ENCODE results near the gene FAF1. TPM values are rescaled to one million over a fixed set of nuclear protein-coding genes. Genes with fewer than 3 reads are reported as not detected.

The FAF1 gene
- total and polyA plus RNA-seq, 2 experiments from 2014 or later, result 7.2 to 49.1 TPM

DNA sequence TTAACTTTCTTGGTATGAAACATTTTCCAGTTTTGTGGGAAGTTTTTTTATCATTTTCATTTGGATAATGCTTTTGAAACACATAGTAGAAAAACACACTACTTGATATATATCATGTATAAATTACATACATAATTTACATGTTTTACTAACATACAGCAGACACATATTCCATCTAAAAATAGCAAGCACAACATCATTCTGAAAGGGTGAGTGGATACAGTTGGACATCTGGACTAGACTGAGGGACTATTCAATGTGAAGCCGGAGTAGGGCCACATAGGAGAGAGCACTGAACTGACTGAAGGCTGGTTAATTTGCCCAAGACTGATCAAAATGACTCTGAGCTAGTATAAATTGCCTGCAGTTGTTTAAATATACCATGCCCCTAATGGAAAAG is 21.7 kb upstream of the FAF1 start:
- no peak for DNase-seq
- Histone ChIP-seq H3K9me3 (ENCODE audit: low read depth) (no peaks in the 10 kb centered on the region), H3K4me1 (ENCODE audit: insufficient read depth) (peaks cover 24% of the 10 kb centered on the region; the same call in 1 of the 2 replicates), H2AFZ (peak overlapping the region; percentile 43), H3K4me3 (no peak overlapping the region), H3K27me3 (replicated peaks; ENCODE audit: insufficient read depth) (no peaks in the 10 kb centered on the region), H3K79me2 (ENCODE audit: insufficient read depth) (peaks cover 30% of the 10 kb centered on the region), H3K9ac (no peak overlapping the region), H4K20me1 (ENCODE audit: insufficient read depth) (no peaks in the 10 kb centered on the region), H3K27ac (no peak overlapping the region), H3F3A (ENCODE audit: insufficient read depth) (peaks cover 7% of the 10 kb centered on the region; the same call in 1 of the 2 replicates), H3K9me2 (ENCODE audit: insufficient read depth) (no peaks in the 10 kb centered on the region), H3K36me3 (ENCODE audit: low read depth) (no peaks in the 10 kb centered on the region), H3K4me2 (ENCODE audit: unreplicated experiment) (no peak overlapping the region)
- TF ChIP-seq EZH2 (IDR thresholded peaks at IDR 0.05; ENCODE audit: insufficient read depth, poor library complexity, severe bottlenecking), result no peak
- 97 to 100% methylated on average over 1 of the region's 1 CpG for WGBS, 2 experiments (ENCODE audit: low coverage in 1 of 2, low lambda C conversion rate in 2 of 2, missing lambda C conversion rate in 2 of 2)
- in situ Hi-C loops (cut with MboI), result no loop called here

DNA sequence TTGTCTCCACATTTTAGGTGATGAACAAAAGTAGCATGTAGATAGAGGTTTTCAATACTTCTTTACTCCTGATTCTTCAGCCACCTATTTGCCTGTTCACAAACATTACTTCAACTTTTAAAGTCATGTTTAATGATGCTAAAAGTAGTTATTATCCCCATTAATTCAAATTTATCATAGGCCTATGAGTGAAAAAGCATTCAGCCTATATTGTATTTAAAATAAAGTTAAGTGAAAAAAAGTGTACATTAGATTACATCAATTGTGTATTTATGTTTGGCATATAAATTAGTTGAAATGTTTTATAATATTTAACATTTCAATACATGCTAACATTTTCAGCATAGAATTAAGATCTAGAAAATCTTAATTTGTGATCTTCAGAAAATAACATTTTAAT is 20.4 kb upstream of the FAF1 start:
- peaks cover 7% of the 10 kb centered on the region; the same call in 1 of the 2 replicates for H3F3A ChIP-seq (ENCODE audit: insufficient read depth)
- in situ Hi-C loops (cut with MboI), result no loop called here
- H3K4me1 ChIP-seq (ENCODE audit: insufficient read depth), result peaks cover 27% of the 10 kb centered on the region; the same call in 1 of the 2 replicates
- no peak overlapping the region for H3K4me2 ChIP-seq (ENCODE audit: unreplicated experiment)
- no peak overlapping the region for H3K27ac ChIP-seq
- no peak overlapping the region for H3K4me3 ChIP-seq
- H3K9me2 ChIP-seq (ENCODE audit: insufficient read depth), result no peaks in the 10 kb centered on the region
- DNase-seq, result no peak
- no peaks in the 10 kb centered on the region for H3K27me3 ChIP-seq (replicated peaks; ENCODE audit: insufficient read depth)
- H4K20me1 ChIP-seq (ENCODE audit: insufficient read depth), result no peaks in the 10 kb centered on the region
- no peaks in the 10 kb centered on the region for H3K36me3 ChIP-seq (ENCODE audit: low read depth)
- TF ChIP-seq EZH2 (IDR thresholded peaks at IDR 0.05; ENCODE audit: insufficient read depth, poor library complexity, severe bottlenecking) (no peak), EZH2phosphoT487 (IDR thresholded peaks at IDR 0.05; ENCODE audit: insufficient read depth, low read depth) (no peak)
- peak overlapping the region; percentile 95 for H2AFZ ChIP-seq
- peak overlapping the region; percentile 98; the same call in 1 of the 2 replicates for H3K9ac ChIP-seq
- H3K9me3 ChIP-seq (ENCODE audit: low read depth), result no peaks in the 10 kb centered on the region
- peaks cover 30% of the 10 kb centered on the region for H3K79me2 ChIP-seq (ENCODE audit: insufficient read depth)

DNA sequence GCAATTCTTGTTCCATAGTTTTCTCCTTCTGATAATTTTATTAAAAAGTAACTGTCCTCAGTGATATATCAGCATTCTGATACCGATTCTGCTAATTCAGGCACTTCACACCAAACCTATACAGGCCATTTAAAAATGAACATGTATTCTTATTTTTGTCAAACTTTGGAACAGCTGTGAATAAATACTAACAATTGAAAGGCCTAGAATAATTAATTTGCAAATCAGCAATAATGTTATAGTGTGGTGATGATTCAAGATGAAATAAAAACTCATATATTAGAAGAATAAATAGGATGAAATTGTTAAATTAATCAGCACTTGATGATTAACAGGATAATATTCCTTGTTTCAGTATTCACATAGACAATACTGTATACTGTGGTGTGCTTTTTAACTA is 19.9 kb upstream of the FAF1 start:
- Histone ChIP-seq H3K27ac (no peak overlapping the region), H3K9me2 (ENCODE audit: insufficient read depth) (no peaks in the 10 kb centered on the region), H2AFZ (peak overlapping the region; percentile 95), H3K27me3 (replicated peaks; ENCODE audit: insufficient read depth) (no peaks in the 10 kb centered on the region), H4K20me1 (ENCODE audit: insufficient read depth) (no peaks in the 10 kb centered on the region), H3K4me1 (ENCODE audit: insufficient read depth) (peaks cover 27% of the 10 kb centered on the region; the same call in 1 of the 2 replicates), H3K4me2 (ENCODE audit: unreplicated experiment) (peak overlapping the region; percentile 87), H3K36me3 (ENCODE audit: low read depth) (no peaks in the 10 kb centered on the region), H3F3A (ENCODE audit: insufficient read depth) (peaks cover 7% of the 10 kb centered on the region; the same call in 1 of the 2 replicates), H3K79me2 (ENCODE audit: insufficient read depth) (peaks cover 30% of the 10 kb centered on the region), H3K9ac (peak overlapping the region; percentile 98), H3K9me3 (ENCODE audit: low read depth) (no peaks in the 10 kb centered on the region), H3K4me3 (peak overlapping the region; percentile 82; the same call in 1 of the 2 replicates)
- WGBS, 2 experiments (ENCODE audit: low coverage in 1 of 2, low lambda C conversion rate in 2 of 2, missing lambda C conversion rate in 2 of 2), result 96 to 100% methylated on average over 1 of the region's 1 CpG
- no peak for TF ChIP-seq EZH2phosphoT487 (IDR thresholded peaks at IDR 0.05; ENCODE audit: insufficient read depth, low read depth)
- TF ChIP-seq EZH2 (IDR thresholded peaks at IDR 0.05; ENCODE audit: insufficient read depth, poor library complexity, severe bottlenecking), result no peak
- in situ Hi-C loops (cut with MboI), result no loop called here
- no peak for DNase-seq

DNA sequence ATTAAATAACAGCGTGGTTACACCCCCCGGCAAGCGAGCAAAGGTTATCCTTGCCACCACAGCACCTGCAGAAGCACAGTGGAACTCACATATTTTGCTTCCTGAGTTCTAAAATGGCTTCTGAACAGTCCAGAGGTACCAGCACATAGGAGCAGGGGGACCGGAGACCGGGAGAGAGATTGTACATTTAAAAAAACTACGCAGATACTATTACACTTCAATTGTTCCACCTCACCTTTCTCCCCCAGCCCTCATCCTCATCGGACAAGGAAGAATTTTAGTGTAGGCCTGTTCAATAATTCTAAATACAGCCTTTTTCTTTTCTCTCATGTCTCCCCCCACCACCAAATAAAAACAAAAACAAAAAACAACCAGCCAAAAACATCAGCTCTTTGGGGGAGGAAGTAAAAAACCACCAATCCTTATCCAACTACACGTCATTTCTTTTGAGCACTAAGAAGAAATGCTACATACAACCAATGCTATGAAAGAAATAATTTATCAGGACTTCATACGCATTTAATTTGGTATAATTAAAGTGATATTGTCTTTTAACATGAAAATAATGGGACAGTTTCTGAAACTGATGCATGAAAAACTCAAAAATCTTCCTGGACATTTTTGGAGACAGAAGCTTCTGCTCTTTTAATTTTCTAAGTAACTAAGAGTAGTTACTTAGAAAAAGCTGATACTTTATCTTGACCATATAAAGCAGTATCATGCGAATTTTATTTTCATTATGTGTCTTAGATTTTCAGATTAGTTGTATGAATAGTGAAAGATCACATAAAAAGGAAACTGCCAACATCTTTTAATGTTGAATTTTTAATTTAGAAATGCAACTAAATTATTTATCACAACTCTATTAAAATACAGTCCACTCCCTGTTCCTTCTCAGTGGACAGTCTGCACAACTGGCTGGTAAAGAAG is 19.1 kb upstream of the FAF1 start:
- H3K36me3 ChIP-seq (ENCODE audit: low read depth), result no peaks in the 10 kb centered on the region
- H3K9me3 ChIP-seq (ENCODE audit: low read depth), result no peaks in the 10 kb centered on the region
- peaks cover 7% of the 10 kb centered on the region; the same call in 1 of the 2 replicates for H3F3A ChIP-seq (ENCODE audit: insufficient read depth)
- TF ChIP-seq EZH2phosphoT487 (IDR thresholded peaks at IDR 0.05; ENCODE audit: insufficient read depth, low read depth) (0 out of 2 replicates have a peak, but pooled peaks have one; percentile 34), EZH2 (IDR thresholded peaks at IDR 0.05; ENCODE audit: insufficient read depth, poor library complexity, severe bottlenecking) (no peak)
- WGBS, 2 experiments (ENCODE audit: low coverage in 1 of 2, low lambda C conversion rate in 2 of 2, missing lambda C conversion rate in 2 of 2), result 84 to 86% methylated on average over 10 of the region's 10 CpGs
- H3K27ac ChIP-seq, result peak overlapping the region; percentile 83
- in situ Hi-C loops (cut with MboI), result no loop called here
- H3K27me3 ChIP-seq (replicated peaks; ENCODE audit: insufficient read depth), result no peaks in the 10 kb centered on the region
- peak overlapping the region; percentile 98 for H3K9ac ChIP-seq
- no peaks in the 10 kb centered on the region for H4K20me1 ChIP-seq (ENCODE audit: insufficient read depth)
- DNase-seq, result no peak
- peak overlapping the region; percentile 87 for H3K4me2 ChIP-seq (ENCODE audit: unreplicated experiment)
- H3K79me2 ChIP-seq (ENCODE audit: insufficient read depth), result peaks cover 36% of the 10 kb centered on the region
- H3K9me2 ChIP-seq (ENCODE audit: insufficient read depth), result no peaks in the 10 kb centered on the region
- H3K4me1 ChIP-seq (ENCODE audit: insufficient read depth), result peaks cover 27% of the 10 kb centered on the region; the same call in 1 of the 2 replicates
- peak overlapping the region; percentile 82 for H3K4me3 ChIP-seq
- peak overlapping the region; percentile 95 for H2AFZ ChIP-seq

All from GM23248 (cell line).